Fibroblast of peridontal ligament (primary cell): ENCODE data around the gene ERICH4.

ENCODE experiments used
- DNase-seq: peaks from one replicate; pipeline ENCODE4 v3.0.0-alpha.2; 2010; ENCODE audit errors: extremely low read depth

ERICH4 gene

DNA sequence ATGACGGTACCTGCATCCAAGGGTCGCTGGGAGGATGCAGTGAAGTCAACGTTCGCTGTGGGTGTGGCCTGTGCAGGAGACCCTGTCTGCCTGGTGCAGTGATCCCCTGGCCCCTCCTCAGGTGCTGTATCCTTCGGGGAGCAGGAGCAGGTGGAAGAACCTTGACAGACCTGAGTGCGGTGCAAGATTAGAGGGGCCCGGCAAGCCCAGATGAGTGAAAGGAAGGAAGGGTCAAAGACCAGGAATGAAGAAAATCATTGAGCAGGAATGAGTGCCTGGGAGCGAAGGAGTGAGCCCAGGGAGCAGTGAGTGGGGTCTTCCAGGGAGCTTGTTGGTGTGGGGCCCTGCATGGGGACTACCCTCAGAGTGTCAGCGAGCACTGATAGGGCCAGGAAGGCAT lies 28.5 kb upstream of the ERICH4 start:
- no peak for DNase-seq

GRCh38 chr19:41415154-41415571 lies 27.8 kb upstream of the ERICH4 start:
- DNase-seq, result no peak

DNA sequence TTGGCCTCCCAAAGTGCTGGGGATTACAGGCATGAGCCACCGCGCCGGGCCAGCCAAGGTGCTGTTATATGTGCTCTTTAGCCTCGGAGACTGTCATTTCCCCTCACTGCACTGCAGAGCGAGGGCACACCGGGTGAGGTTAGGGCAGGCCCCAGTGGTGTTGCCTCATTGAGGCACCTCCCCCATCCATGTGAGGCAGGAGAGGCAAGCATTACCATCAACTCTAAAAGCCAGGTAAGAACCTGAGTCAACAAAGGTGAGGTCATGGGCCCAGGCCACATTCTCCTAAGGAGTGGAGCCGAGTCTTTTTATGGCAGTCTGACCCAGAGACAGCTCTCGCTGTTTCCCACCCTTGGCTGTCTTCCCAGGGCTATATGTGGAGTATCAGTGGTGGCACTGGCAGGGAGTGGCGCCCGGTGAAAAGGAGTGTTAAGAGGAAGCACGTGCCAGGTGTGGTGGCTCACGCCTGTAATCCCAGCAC lies 26.7 kb upstream of the ERICH4 start:
- no peak for DNase-seq

GRCh38 chr19:41420101-41420880 lies 22.7 kb upstream of the ERICH4 start:
- no peak for DNase-seq

GRCh38 chr19:41421314-41421713 lies 21.6 kb upstream of the ERICH4 start:
- no peak for DNase-seq

DNA sequence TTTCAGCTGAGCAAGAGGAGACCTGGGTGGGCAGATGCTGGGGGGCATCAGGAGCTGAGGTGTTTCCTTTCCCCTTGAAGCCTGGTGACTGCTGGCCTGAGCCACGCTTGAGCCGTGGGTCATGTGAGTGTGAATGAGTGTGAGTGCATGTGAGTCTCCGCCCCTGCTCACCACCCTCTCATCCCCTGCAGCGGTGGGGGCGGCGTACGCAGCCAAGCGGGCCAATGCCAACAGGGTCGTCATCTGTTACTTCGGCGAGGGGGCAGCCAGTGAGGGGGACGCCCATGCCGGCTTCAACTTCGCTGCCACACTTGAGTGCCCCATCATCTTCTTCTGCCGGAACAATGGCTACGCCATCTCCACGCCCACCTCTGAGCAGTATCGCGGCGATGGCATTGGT lies 21.0 kb upstream of the ERICH4 start:
- no peak for DNase-seq

- no peak for DNase-seq
Observed at GRCh38 chr19:41422456-41422855, 20.5 kb upstream of the ERICH4 start.

DNA sequence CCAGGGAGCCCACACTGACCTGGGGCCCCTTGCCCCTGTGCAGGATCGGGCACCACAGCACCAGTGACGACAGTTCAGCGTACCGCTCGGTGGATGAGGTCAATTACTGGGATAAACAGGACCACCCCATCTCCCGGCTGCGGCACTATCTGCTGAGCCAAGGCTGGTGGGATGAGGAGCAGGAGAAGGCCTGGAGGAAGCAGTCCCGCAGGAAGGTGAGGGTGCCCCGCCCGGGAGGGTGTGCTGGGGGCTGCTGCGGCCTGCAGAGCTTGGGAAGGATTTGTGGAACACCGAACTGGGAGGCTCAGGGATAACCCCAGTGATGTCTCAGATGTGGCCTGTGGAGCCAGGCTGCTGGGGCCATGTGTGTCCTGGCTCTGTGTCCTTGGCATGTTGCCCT lies 20.0 kb upstream of the ERICH4 start:
- DNase-seq, result no peak

DNA sequence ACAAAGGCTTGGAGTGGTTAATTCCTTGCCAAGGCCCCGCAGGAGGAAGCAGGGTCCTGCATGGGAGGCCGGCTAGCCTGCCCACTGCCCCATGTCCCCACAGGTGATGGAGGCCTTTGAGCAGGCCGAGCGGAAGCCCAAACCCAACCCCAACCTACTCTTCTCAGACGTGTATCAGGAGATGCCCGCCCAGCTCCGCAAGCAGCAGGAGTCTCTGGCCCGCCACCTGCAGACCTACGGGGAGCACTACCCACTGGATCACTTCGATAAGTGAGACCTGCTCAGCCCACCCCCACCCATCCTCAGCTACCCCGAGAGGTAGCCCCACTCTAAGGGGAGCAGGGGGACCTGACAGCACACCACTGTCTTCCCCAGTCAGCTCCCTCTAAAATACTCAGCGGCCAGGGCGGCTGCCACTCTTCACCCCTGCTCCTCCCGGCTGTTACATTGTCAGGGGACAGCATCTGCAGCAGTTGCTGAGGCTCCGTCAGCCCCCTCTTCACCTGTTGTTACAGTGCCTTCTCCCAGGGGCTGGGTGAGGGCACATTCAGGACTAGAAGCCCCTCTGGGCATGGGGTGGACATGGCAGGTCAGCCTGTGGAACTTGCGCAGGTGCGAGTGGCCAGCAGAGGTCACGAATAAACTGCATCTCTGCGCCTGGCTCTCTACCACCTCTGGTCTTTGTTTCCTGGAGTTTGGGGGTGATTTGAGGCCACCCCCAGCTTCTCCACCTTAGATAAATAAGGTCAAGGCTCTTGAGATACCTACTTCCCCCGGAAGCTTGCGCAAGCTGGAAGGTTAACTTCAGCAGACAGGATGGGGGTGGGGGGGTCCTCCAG lies 18.4 kb upstream of the ERICH4 start:
- DNase-seq, result no peak

GRCh38 chr19:41425174-41426115 lies 17.5 kb upstream of the ERICH4 start:
- no peak for DNase-seq

GRCh38 chr19:41426116-41426841 lies 16.7 kb upstream of the ERICH4 start:
- no peak for DNase-seq

GRCh38 chr19:41426952-41427646 lies 15.9 kb upstream of the ERICH4 start, which contains the start of gene B3GNT8:
TSS of gene B3GNT8 (minus strand) at chr19:41427374. CDS start at chr19:41426778, 596 bp downstream.
- peak; percentile 49 for DNase-seq

DNA sequence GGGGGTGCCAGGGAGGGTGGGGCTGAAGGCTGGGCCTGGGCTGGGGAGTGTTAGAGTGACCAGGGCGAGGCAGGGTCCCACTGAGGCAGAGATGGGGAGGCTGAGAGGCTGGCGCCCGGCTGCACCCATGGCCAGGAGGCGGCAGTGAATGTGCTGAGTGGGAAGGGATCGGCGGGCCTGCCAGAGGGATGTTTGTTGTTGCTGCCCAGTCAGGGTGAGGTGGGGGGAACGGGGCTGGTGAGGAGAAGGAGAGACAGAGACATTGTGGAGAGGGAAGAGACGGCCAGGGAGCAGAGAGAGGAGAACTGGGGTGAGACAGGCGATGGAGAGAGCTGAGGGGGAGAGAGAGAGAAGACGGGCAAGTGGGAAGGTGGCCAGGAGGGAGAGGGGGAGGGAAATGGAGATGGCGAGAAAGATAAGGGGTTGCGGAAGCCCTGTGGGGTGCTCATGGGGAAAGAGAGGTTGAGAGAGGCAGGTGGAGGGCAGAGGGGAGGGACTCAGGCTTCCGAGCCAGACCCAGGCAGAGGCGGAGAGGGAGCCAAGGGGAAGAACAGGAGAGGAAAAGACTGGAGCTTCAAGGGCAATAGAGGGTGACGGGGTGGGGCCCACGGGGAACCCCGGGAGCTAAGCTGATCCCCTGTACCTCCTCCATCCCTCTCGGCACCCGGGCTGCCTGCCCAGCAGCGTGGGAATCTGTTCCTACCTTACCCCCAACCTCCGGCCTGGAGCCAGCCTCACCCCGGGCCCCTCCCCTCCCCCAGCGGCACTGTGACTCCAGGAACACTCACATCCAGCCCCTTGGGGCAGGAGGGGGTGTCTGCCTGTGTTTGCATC lies 15.1 kb upstream of the ERICH4 start:
- DNase-seq, result peak; percentile 11

DNA sequence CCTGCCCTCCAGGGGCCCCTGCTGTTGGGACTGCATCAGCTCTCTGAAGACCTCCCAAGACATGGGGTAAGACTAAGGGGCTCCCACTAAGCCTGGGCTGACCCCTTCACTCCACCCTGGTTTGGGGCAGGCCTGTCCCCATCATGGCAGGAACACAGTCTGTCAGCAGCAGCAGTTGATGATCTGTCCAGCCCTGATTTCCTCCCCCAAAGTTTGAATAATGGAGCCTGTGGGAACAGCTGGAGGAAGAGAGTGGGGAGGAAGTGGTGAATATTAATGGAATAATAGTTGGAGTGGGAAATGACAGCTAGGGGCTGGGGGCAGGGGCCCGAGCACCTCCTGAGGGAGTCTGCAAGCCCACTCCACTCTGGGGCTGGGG lies 14.5 kb upstream of the ERICH4 start:
- DNase-seq, result no peak

GRCh38 chr19:41430922-41431321 lies 12.0 kb upstream of the ERICH4 start:
- DNase-seq, result no peak

- DNase-seq, result peak; percentile 56
Observed at GRCh38 chr19:41431426-41432386, 11.2 kb upstream of the ERICH4 start.

GRCh38 chr19:41433171-41433570 lies 9.8 kb upstream of the ERICH4 start:
- no peak for DNase-seq

DNA sequence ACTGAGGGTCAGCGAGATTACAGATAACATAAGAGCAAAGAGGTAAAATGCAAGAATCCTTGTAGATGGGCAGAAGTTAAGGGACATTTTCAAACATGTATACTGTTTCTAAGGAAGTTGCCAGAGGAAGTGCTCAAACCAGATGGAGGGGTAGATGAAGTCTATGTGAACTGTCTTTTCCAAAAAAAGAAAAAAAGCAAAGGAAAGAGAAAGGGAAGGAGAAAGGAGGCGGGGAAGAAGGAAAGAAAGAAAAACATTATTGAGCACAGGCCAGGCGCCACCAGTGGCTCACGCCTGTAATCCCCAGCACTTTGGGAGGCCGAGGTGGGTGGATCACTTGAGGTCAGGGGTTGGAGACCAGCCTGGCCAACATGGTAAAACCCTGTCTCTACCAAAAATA lies 8.5 kb upstream of the ERICH4 start:
- no peak for DNase-seq
